Ishikawa (cell line): ENCODE results near the gene RHBDD1.

Experiments used
- EP300 ChIP-seq: IDR thresholded peaks from 2 replicates; pipeline ENCODE4 v1.6.1; 2012; ENCODE audit warnings: borderline replicate concordance
- MAX ChIP-seq: IDR thresholded peaks from 2 replicates; pipeline ENCODE4 v1.6.1; 2012
- TAF1 ChIP-seq: IDR thresholded peaks from 2 replicates; pipeline ENCODE4 v1.6.1; 2012; ENCODE audit warnings: low read depth, mild to moderate bottlenecking
- YY1 ChIP-seq: IDR thresholded peaks from 2 replicates; pipeline ENCODE4 v1.6.1; 2012; ENCODE audit warnings: low read depth

GRCh38 chr2:226887940-226888339 is 52.1 kb downstream of the RHBDD1 start:
- TF ChIP-seq EP300 (no peak), YY1 (no peak), TAF1 (no peak), MAX (no peak)
